ENCODE results near the gene CETN1.

DNA sequence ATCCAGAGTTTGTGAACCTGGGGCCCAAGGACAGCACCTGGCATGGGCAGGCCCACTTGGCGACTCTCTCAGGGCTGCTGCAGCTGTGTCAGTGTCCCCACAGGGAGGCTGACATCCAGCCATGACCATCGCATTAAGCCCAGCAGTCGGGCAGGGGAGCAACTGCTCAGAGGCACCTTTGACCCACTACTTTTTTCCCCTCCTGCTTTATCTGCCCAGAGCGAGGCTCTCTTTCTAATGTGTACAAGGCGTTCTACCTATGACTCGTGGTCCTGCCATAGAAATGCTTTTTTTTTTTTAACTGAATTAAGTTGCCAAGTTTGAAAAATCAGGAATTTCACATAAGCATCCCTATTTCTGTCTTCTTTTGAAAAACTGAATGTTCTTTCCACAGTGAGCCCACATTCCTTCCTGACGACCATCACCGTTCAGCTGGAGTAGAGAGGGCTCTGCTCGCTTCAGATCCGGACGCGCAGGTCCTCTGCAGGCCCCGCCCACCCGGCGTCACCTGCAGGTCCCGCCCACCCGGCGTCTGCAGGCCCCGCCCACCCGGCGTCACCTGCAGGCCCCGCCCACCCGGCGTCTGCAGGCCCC, 16.2 kb downstream of the CETN1 start:
- TF ChIP-seq, protein P1, sequence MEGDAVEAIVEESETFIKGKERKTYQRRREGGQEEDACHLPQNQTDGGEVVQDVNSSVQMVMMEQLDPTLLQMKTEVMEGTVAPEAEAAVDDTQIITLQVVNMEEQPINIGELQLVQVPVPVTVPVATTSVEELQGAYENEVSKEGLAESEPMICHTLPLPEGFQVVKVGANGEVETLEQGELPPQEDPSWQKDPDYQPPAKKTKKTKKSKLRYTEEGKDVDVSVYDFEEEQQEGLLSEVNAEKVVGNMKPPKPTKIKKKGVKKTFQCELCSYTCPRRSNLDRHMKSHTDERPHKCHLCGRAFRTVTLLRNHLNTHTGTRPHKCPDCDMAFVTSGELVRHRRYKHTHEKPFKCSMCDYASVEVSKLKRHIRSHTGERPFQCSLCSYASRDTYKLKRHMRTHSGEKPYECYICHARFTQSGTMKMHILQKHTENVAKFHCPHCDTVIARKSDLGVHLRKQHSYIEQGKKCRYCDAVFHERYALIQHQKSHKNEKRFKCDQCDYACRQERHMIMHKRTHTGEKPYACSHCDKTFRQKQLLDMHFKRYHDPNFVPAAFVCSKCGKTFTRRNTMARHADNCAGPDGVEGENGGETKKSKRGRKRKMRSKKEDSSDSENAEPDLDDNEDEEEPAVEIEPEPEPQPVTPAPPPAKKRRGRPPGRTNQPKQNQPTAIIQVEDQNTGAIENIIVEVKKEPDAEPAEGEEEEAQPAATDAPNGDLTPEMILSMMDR (conservative IDR thresholded peaks at IDR 0.05 in 1 of 2, IDR thresholded peaks at IDR 0.05 in 1 of 2; ENCODE audit: extremely low read depth in 1 of 2, insufficient read depth in 1 of 2, low read depth in 1 of 2, low read length in 2 of 2) = no peak
- no peak for TF ChIP-seq EZH2 (IDR thresholded peaks at IDR 0.05; ENCODE audit: borderline replicate concordance, low read length)
